ENCODE data around the gene TOLLIP. TPM values are rescaled to one million over a fixed set of nuclear protein-coding genes. Genes with fewer than 3 reads are reported as not detected.
"Not testable (repeated sequence)": the region's sequence is repeated elsewhere in the genome, so short reads cannot be mapped to it uniquely, and the experiment has no call there.

The TOLLIP gene
- total and polyA plus RNA-seq, 9 of the 15 experiments (the other 6 are each of a cell fraction or from before 2014, with no cell fraction given): 0.23 to 22.8 (median 7.1) TPM

DNA sequence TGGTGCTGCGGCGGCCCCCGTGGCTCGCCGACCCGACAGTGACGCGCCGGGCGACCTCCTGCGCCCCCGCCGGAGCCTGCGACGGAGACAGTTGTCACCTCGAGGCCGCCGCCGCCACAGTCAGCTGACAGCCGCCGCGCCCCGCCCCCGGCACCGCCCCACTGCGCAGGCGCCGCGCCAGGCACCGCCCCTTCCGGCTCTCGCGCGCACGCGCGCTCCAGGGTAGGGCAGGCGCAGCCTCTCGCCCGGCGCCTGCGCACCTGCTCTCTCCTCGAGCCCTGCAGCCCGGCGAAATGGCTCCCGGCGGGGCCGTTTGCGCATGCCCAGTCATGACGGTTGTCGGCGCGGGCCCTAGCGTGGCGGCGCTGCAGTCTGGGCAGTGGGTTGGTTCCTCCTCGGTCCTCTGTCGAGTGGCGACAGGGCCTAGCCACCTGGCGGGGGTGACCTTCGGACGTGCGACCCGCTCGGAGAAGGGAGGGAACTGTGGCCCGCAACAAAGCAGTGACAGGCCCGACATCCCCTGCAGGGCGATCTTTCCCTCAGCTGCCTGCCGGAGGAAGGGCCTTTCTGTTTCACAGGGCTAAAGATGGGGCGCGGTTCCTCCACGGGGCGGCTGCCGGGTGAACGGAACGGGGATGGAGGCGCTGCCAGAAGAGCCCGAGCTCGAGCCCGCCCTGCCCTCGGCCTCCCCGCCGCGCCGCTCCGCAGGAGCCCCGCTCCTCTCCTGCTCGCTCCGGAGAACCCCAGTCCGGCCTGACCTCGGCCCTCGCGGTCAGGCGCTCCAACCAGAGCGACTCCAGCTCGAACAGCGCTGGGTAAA is at the start of gene TOLLIP (continued):
- TF ChIP-seq ETS2 (tag; IDR thresholded peaks at IDR 0.05; ENCODE audit: borderline replicate concordance, poor library complexity, severe bottlenecking) (no peak), RUNX1 (IDR thresholded peaks at IDR 0.05; ENCODE audit: low read depth) (no peak), FOXA1 (IDR thresholded peaks at IDR 0.05; ENCODE audit: borderline replicate concordance) (no peak), ZC3H11A (IDR thresholded peaks at IDR 0.05; ENCODE audit: low read depth, low read length) (no peak), HSF4 (CRISPR knock-in tag; IDR thresholded peaks at IDR 0.05; ENCODE audit: borderline replicate concordance) (no peak)
- TF ChIP-seq, protein P1, sequence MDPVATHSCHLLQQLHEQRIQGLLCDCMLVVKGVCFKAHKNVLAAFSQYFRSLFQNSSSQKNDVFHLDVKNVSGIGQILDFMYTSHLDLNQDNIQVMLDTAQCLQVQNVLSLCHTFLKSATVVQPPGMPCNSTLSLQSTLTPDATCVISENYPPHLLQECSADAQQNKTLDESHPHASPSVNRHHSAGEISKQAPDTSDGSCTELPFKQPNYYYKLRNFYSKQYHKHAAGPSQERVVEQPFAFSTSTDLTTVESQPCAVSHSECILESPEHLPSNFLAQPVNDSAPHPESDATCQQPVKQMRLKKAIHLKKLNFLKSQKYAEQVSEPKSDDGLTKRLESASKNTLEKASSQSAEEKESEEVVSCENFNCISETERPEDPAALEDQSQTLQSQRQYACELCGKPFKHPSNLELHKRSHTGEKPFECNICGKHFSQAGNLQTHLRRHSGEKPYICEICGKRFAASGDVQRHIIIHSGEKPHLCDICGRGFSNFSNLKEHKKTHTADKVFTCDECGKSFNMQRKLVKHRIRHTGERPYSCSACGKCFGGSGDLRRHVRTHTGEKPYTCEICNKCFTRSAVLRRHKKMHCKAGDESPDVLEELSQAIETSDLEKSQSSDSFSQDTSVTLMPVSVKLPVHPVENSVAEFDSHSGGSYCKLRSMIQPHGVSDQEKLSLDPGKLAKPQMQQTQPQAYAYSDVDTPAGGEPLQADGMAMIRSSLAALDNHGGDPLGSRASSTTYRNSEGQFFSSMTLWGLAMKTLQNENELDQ (CRISPR knock-in tag; IDR thresholded peaks at IDR 0.05; ENCODE audit: borderline replicate concordance): no peak
- TF ChIP-seq, protein P2, sequence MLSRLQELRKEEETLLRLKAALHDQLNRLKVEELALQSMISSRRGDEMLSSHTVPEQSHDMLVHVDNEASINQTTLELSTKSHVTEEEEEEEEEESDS (CRISPR knock-in tag; IDR thresholded peaks at IDR 0.05): no peak
- TF ChIP-seq, protein P3, sequence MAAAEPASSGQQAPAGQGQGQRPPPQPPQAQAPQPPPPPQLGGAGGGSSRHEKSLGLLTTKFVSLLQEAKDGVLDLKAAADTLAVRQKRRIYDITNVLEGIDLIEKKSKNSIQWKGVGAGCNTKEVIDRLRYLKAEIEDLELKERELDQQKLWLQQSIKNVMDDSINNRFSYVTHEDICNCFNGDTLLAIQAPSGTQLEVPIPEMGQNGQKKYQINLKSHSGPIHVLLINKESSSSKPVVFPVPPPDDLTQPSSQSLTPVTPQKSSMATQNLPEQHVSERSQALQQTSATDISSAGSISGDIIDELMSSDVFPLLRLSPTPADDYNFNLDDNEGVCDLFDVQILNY (CRISPR knock-in tag; IDR thresholded peaks at IDR 0.05): peak; percentile 60; the same call in 1 of the 2 replicates

DNA sequence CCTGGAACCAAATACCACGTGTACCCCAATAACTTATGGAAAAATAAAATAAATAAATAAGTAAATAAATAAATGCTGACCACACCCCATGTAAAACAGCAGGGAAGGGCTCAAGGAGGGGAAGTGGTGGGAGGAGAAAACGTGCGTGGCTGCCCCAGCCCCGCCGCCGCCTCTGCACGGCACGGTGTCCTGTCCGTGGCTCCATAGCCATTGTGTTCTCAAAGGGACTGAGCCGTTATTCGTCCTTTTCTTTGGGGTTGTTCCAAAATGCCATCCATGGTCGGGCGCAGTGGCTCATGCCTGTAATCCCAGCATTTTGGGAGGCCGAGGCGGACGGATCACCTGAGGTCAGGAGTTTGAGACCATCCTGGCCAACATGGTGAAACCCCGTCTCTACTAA is 49.5 kb upstream of the TOLLIP start:
- H3K9me1 ChIP-seq (ENCODE audit: control insufficient read depth, insufficient read depth, low read length); H4K20me1 ChIP-seq (replicated peaks; ENCODE audit: control insufficient read depth, insufficient read depth, low read length); H3K79me2 ChIP-seq (ENCODE audit: control insufficient read depth, insufficient read depth, low read length); H3K9me3 ChIP-seq (replicated peaks; ENCODE audit: control insufficient read depth, insufficient read depth, low read depth, low read length); FAIRE-seq; CTCF ChIA-PET (ENCODE audit: low intra/inter-chr PET ratio); BruUV-seq (replicated peaks); H3K9ac ChIP-seq (ENCODE audit: insufficient read depth in 1 of 2, low read depth in 2 of 2, low read length in 2 of 2); in situ Hi-C loops (cut with MboI); H2AFZ ChIP-seq (ENCODE audit: low read depth, low read length); H3K27ac ChIP-seq (ENCODE audit: extremely low read depth, low read depth, low read length); H3K4me3 ChIP-seq; H3K36me3 ChIP-seq (ENCODE audit: control insufficient read depth, insufficient read depth, low read length); H3K4me2 ChIP-seq (ENCODE audit: insufficient read depth, low read length); ATAC-seq; DNase-seq (ENCODE audit: extremely low read depth in 1 of 4, low spot score in 3 of 4); intact Hi-C loops (cut with micrococcal nuclease): not testable (repeated sequence)
- POLR2A ChIA-PET: interaction anchor here (0.5 to 0.6 kb wide), 3 partner anchors 10 to 53 kb away, joined by 3 to 4 read pairs (median 3); no protein-coding TSS in a partner anchor
- WGBS (ENCODE audit: insufficient coverage, low coverage, missing lambda C conversion rate): 7% methylated on average over 9 of the region's 17 CpGs
- Histone ChIP-seq H3K4me1 (replicated peaks in 1 of 2; ENCODE audit: control insufficient read depth in 2 of 2, insufficient read depth in 2 of 2, low read length in 2 of 2) (peaks cover 14 to 27% of the 10 kb centered on the region in 2 experiments; a peak in 4 of 5 replicates), H3K27me3 (ENCODE audit: control insufficient read depth in 2 of 2, insufficient read depth in 2 of 2, low read length in 2 of 2) (peaks cover 16 to 69% of the 10 kb centered on the region in 2 experiments; a peak in 4 of 5 replicates)

All from K562 (cell line).